Measurements from ENCODE around the gene DPYSL5.

DPYSL5 gene

DNA sequence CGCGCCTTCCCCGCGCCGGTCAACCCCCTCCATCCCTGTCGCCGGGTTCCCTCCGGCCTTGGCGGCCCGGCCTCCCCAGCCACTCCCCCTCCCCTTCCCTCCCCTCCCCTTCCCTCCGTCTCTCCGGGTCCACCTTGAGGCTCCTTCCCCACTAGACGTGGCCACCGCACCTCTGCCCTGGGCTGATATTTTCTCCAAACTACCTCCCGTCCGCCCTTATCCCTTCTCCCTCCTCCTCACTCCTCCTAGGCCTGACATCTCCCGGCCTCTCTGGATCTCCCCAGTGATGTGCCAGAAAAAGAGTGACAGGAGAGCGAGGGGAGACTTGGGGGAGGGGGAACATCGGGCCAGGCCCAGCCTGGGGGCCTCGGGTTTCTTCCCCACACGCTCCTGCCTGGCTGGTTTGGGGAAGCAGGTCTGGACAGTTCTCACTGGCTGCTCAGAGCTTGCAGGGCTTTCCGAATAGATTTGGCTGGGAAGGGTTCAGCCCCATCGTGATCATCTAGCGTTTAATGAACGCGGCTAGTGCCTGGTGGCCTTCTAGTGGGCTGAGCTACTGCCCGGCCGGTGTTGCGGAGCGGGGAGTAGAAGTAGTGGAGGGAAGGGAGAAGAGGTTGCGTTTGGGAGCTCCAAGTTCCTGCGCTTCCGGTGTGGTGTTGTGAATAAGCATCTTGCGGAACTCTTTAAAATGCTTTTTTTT is 123.1 kb downstream of the DPYSL5 start:
- Histone ChIP-seq H3K27ac (ENCODE audit: low read depth, low read length) (no peak overlapping the region), H3K9ac (ENCODE audit: low read depth, low read length) (no peak overlapping the region)

DNA sequence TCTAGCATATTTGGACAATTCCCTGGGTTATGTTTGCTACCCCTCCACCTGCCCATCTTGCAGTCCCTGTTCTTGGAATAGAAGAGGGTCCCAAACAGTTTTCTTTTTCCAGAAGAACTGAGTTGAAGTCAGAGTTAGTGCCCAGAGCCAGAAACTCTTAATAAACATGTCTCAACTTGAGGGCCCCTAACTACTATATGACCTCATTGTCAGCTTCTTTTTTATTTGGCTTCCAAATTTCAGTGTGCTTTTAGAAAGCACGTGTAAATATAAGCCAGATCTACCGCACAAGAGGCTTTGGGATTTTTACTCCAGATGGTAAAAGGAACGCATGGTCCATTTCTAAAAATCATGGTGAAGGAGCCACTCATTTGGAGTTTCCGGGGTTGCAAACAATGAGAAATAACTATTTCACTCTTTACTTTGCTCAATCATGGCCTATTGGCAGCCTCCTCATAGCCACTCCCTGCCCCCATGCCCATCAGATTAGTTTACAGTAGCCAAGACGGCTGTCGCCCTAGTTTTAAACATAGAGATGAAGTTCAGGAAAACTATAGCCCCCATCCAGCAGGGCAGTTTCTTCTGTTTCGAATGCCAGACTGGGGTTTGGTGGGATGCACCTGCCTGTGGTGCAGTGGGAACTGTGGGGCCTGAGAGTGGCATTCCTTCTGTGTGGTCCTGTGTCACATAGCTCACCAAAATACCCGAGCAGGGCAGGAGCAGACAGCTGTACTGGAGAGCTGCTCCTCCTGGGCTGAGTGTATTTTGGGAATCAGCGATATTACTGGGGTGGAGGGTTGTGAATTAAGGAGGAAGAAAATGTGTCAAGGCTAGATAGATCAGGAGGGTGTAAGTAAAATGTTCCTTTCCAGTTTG is 124.2 kb downstream of the DPYSL5 start:
- H3K4me1 ChIP-seq (ENCODE audit: insufficient read depth, low read length) = peaks cover 16% of the 10 kb centered on the region
- H3K9me3 ChIP-seq (ENCODE audit: insufficient read depth, low read depth, low read length) = no peaks in the 10 kb centered on the region
- H3K27me3 ChIP-seq (ENCODE audit: insufficient read depth, low read length) = peaks cover 44% of the 10 kb centered on the region
- 85% methylated on average over 9 of the region's 9 CpGs for WGBS
- no peak overlapping the region for H3K9ac ChIP-seq (ENCODE audit: low read depth, low read length)
- H3K27ac ChIP-seq (ENCODE audit: low read depth, low read length) = no peak overlapping the region
- H3K4me3 ChIP-seq (ENCODE audit: low read length) = peak overlapping the region; percentile 52
- no peaks in the 10 kb centered on the region for H3K36me3 ChIP-seq (ENCODE audit: insufficient read depth, low read length)

More for the DNA sequence above, 123.1 kb downstream of the DPYSL5 start:
- Histone ChIP-seq H3K4me3 (ENCODE audit: low read length) (peak overlapping the region; percentile 52), H3K9me3 (ENCODE audit: insufficient read depth, low read depth, low read length) (no peaks in the 10 kb centered on the region), H3K27me3 (ENCODE audit: insufficient read depth, low read length) (peaks cover 44% of the 10 kb centered on the region), H3K36me3 (ENCODE audit: insufficient read depth, low read length) (no peaks in the 10 kb centered on the region), H3K4me1 (ENCODE audit: insufficient read depth, low read length) (peaks cover 16% of the 10 kb centered on the region)
- 3% methylated on average over 33 of the region's 34 CpGs for WGBS

DNA sequence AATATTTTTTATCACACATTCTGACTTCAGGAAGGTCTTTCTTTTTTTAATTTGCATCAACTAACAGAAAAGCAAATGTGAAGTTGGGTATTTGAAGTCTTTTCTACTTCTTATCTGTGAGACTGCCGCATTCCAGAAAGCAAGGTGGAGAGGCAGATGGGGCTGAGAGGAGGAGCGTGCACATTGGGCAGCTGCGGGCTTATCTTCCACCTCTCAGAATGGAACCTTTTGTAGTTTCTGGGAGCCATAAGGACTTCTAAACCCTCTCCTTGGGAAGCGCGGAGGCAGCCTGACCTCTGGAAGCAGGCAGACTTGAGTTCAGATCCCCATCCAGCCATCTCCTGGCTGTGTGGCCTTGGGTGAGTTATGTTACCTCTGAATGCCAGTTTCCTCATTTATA is 126.4 kb downstream of the DPYSL5 start:
- Histone ChIP-seq H3K4me3 (ENCODE audit: low read length) (no peak overlapping the region), H3K4me1 (ENCODE audit: insufficient read depth, low read length) (peaks cover 16% of the 10 kb centered on the region), H3K9me3 (ENCODE audit: insufficient read depth, low read depth, low read length) (no peaks in the 10 kb centered on the region), H3K27ac (ENCODE audit: low read depth, low read length) (no peak overlapping the region), H3K9ac (ENCODE audit: low read depth, low read length) (no peak overlapping the region), H3K36me3 (ENCODE audit: insufficient read depth, low read length) (no peaks in the 10 kb centered on the region), H3K27me3 (ENCODE audit: insufficient read depth, low read length) (peaks cover 27% of the 10 kb centered on the region)
- 63% methylated on average over 5 of the region's 5 CpGs for WGBS

DNA sequence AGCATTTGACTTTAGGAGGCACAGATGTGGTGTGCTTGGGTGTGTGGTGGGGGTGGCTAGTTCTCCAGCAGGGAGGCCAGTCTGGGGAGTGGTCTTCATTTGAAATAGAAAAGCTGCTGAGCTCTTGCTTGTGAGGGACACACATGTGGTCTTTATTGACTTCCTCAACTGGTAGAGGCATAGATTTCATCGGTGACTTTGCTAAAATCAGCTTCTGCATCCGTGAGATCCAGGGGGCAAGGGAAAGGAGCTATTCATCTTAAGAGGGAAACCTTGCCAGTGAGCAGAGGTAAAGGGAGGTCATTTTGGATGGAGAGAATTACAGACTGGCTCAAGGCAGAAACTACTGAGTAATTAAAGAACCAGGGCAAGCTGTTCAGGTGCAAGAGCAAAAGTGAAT is 127.2 kb downstream of the DPYSL5 start:
- H3K27ac ChIP-seq (ENCODE audit: low read depth, low read length) = no peak overlapping the region
- no peaks in the 10 kb centered on the region for H3K36me3 ChIP-seq (ENCODE audit: insufficient read depth, low read length)
- 17% methylated on average over 2 of the region's 2 CpGs for WGBS
- no peak overlapping the region for H3K9ac ChIP-seq (ENCODE audit: low read depth, low read length)
- peaks cover 16% of the 10 kb centered on the region for H3K4me1 ChIP-seq (ENCODE audit: insufficient read depth, low read length)
- no peak overlapping the region for H3K4me3 ChIP-seq (ENCODE audit: low read length)
- H3K9me3 ChIP-seq (ENCODE audit: insufficient read depth, low read depth, low read length) = no peaks in the 10 kb centered on the region
- H3K27me3 ChIP-seq (ENCODE audit: insufficient read depth, low read length) = peaks cover 24% of the 10 kb centered on the region

DNA sequence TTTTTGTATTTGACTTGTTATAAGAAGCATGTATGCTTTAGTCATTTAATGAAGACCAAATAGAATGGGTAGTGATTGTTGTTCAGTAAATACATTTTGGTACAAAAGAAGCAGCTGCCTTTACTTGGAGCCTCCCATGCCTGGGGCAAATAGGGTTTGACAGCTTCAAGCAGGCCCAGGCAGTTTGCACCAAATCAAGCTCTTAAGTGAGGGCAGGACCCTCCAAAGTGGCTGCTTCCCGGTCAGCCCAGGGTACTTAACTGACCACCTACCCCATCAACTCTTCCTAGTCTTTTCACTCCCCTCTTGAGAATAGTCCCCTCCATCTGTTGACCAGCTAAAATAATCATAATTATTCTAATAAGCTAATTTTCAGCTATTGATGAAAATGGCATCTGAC is 127.7 kb downstream of the DPYSL5 start:
- no peaks in the 10 kb centered on the region for H3K36me3 ChIP-seq (ENCODE audit: insufficient read depth, low read length)
- H3K4me1 ChIP-seq (ENCODE audit: insufficient read depth, low read length) = peaks cover 16% of the 10 kb centered on the region
- no peak overlapping the region for H3K9ac ChIP-seq (ENCODE audit: low read depth, low read length)
- no peak overlapping the region for H3K4me3 ChIP-seq (ENCODE audit: low read length)
- no peak overlapping the region for H3K27ac ChIP-seq (ENCODE audit: low read depth, low read length)
- 66% methylated on average over 1 of the region's 1 CpG for WGBS
- peaks cover 24% of the 10 kb centered on the region for H3K27me3 ChIP-seq (ENCODE audit: insufficient read depth, low read length)
- H3K9me3 ChIP-seq (ENCODE audit: insufficient read depth, low read depth, low read length) = no peaks in the 10 kb centered on the region

DNA sequence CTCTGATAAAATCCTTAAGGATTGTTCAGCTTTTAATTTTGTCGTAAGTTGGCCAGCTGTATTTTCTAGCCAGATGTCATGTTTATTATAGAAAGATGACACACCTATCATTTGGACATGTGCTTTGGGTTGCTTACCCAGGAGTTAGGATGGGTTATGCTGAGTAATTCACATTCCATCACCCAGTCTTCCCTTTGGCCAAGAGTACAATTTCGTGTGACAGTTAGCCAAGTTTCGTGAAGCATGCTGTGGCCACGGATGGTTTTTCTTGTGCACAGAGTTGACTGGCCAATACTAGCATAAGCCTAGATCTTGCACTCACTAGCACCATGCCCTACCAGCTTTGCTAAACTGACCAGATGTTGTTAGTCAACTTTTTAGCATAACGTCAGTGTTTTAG is 128.3 kb downstream of the DPYSL5 start:
- H3K27ac ChIP-seq (ENCODE audit: low read depth, low read length) = no peak overlapping the region
- WGBS = 94% methylated on average over 5 of the region's 5 CpGs
- no peaks in the 10 kb centered on the region for H3K9me3 ChIP-seq (ENCODE audit: insufficient read depth, low read depth, low read length)
- H3K4me1 ChIP-seq (ENCODE audit: insufficient read depth, low read length) = peaks cover 16% of the 10 kb centered on the region
- H3K4me3 ChIP-seq (ENCODE audit: low read length) = no peak overlapping the region
- H3K27me3 ChIP-seq (ENCODE audit: insufficient read depth, low read length) = peaks cover 20% of the 10 kb centered on the region
- no peak overlapping the region for H3K9ac ChIP-seq (ENCODE audit: low read depth, low read length)
- H3K36me3 ChIP-seq (ENCODE audit: insufficient read depth, low read length) = no peaks in the 10 kb centered on the region

DNA sequence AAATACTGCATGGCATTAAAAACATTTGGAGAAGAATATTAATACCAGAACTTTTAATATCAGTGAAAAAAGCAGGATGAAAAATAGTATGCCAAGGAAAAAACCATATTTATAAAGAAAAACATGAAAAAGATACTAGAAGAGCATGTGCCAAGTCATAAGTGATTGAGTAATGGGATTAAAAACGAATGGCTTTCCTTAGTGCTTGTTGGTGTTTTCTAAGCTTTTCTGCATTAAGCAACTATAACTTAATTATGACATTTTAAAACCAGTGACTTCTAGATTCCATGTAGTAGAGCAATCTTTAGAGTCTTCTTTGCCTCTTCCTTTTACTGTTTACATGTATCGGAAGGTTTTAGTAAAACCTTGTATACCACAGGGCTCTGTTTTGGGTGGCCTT is 129.1 kb downstream of the DPYSL5 start:
- no peaks in the 10 kb centered on the region for H3K9me3 ChIP-seq (ENCODE audit: insufficient read depth, low read depth, low read length)
- peaks cover 13% of the 10 kb centered on the region for H3K27me3 ChIP-seq (ENCODE audit: insufficient read depth, low read length)
- H3K9ac ChIP-seq (ENCODE audit: low read depth, low read length) = no peak overlapping the region
- H3K4me1 ChIP-seq (ENCODE audit: insufficient read depth, low read length) = peaks cover 11% of the 10 kb centered on the region
- no peak overlapping the region for H3K27ac ChIP-seq (ENCODE audit: low read depth, low read length)
- H3K4me3 ChIP-seq (ENCODE audit: low read length) = no peak overlapping the region
- 94% methylated on average over 2 of the region's 2 CpGs for WGBS
- no peaks in the 10 kb centered on the region for H3K36me3 ChIP-seq (ENCODE audit: insufficient read depth, low read length)

DNA sequence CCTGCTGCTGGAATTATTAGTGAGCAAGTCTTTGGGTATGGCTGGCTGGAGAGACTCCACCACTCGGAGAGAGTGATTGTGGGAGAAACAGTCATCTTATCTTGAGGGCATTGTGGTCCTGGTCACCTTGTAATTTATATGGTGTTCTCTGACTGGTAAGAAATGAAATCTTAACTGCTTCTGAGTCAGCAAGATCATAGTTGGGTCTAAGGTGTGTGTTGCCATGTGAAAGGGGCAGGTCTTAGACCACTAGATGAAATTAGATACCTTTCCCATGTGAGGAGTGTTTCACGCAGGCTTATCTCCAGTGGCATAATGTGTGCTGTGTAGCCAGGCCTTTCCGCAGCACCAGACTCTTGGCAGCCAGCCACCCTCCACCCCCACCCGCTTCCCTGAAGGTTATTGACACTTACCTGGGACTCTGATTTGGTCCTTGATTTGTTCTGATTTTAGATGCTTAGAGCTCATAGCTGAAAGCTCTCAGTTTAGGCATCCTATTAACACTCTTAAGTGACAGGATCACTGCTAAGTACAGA is 130.2 kb downstream of the DPYSL5 start:
- H3K27ac ChIP-seq (ENCODE audit: low read depth, low read length) = no peak overlapping the region
- WGBS = 91% methylated on average over 4 of the region's 4 CpGs
- no peak overlapping the region for H3K4me3 ChIP-seq (ENCODE audit: low read length)
- no peaks in the 10 kb centered on the region for H3K36me3 ChIP-seq (ENCODE audit: insufficient read depth, low read length)
- H3K9ac ChIP-seq (ENCODE audit: low read depth, low read length) = no peak overlapping the region
- peaks cover 11% of the 10 kb centered on the region for H3K4me1 ChIP-seq (ENCODE audit: insufficient read depth, low read length)
- H3K9me3 ChIP-seq (ENCODE audit: insufficient read depth, low read depth, low read length) = no peaks in the 10 kb centered on the region
- H3K27me3 ChIP-seq (ENCODE audit: insufficient read depth, low read length) = peaks cover 2% of the 10 kb centered on the region; the same call in 1 of the 2 replicates

DNA sequence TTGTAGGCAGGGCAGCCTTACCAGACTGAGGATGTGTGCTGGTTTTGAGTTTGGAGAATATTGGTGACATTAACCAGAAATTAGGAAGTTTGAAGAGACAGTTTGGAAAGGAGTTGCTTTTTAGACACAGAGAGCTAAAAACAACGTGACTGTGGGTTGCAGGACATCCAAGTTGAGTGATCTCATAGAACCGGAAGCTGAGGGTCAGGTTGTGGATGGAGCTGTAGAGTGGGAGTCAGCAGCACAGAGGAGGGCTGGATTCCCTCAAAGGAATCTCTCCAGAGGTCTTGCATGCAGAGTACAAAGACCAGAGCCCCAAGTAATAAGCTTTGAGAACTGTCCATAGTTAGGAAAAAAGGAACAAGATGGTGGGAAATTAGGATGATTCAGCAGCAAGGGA is 131.8 kb downstream of the DPYSL5 start:
- H3K4me3 ChIP-seq (ENCODE audit: low read length) = no peak overlapping the region
- H3K27ac ChIP-seq (ENCODE audit: low read depth, low read length) = no peak overlapping the region
- H3K9ac ChIP-seq (ENCODE audit: low read depth, low read length) = no peak overlapping the region
- peaks cover 9% of the 10 kb centered on the region for H3K4me1 ChIP-seq (ENCODE audit: insufficient read depth, low read length)
- WGBS = 94% methylated on average over 2 of the region's 2 CpGs
- no peaks in the 10 kb centered on the region for H3K27me3 ChIP-seq (ENCODE audit: insufficient read depth, low read length)
- H3K9me3 ChIP-seq (ENCODE audit: insufficient read depth, low read depth, low read length) = no peaks in the 10 kb centered on the region
- no peaks in the 10 kb centered on the region for H3K36me3 ChIP-seq (ENCODE audit: insufficient read depth, low read length)

DNA sequence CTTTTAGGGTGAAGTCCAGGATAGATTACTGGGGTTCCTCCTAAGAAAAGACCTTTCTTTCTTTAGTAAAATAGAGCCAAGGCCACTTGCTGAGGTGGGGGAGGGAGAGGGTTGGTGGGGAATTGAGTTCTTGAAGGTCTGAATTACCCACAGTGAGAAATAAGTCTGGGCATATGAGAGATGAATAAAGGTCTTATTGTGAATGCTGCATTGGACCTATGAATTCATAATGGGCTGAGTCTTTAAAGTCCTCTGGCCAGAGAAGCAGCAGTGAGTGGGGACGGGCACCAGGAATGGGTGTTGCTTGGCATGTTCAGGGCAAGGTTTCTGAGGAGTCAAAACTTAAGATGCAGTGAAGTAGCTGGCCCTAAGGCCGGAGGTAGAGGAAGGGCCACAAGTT is 133.0 kb downstream of the DPYSL5 start:
- Histone ChIP-seq H3K36me3 (ENCODE audit: insufficient read depth, low read length) (no peaks in the 10 kb centered on the region), H3K9me3 (ENCODE audit: insufficient read depth, low read depth, low read length) (no peaks in the 10 kb centered on the region), H3K4me3 (ENCODE audit: low read length) (no peak overlapping the region), H3K9ac (ENCODE audit: low read depth, low read length) (no peak overlapping the region), H3K27me3 (ENCODE audit: insufficient read depth, low read length) (no peaks in the 10 kb centered on the region), H3K27ac (ENCODE audit: low read depth, low read length) (no peak overlapping the region), H3K4me1 (ENCODE audit: insufficient read depth, low read length) (no peaks in the 10 kb centered on the region)
- 85% methylated on average over 2 of the region's 2 CpGs for WGBS

DNA sequence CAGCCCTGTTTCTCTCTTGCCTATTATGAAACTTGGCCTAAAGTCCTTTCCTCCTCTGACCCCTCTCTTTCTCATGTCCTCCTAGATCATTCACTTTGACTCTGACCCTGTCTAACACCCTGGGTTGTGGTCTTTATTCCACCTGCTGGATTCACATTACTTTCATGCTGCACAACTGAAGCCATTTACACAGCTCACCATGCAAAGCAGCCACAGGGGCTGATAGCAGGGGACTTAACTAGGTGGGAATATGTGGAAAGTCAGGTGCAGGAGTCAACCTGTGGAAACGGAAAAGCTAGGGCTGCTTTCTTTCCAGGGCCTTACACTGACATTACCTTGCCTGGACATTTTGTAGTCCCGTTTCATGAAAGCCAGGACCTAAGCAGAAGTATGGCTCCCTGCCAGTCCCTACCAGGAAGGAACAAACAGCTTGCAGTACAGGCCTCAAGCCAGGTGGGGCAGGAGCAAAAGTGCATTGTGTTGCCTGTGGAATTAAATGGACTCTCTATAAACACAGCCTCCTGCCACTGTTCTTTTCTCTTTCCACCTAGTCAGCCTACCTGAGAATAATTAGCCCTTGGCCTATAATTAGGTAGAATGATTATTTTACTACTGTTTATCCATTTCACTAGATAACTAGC is 134.3 kb downstream of the DPYSL5 start:
- Histone ChIP-seq H3K9ac (ENCODE audit: low read depth, low read length) (no peak overlapping the region), H3K4me3 (ENCODE audit: low read length) (no peak overlapping the region), H3K9me3 (ENCODE audit: insufficient read depth, low read depth, low read length) (no peaks in the 10 kb centered on the region), H3K36me3 (ENCODE audit: insufficient read depth, low read length) (no peaks in the 10 kb centered on the region), H3K27ac (ENCODE audit: low read depth, low read length) (no peak overlapping the region), H3K4me1 (ENCODE audit: insufficient read depth, low read length) (no peaks in the 10 kb centered on the region), H3K27me3 (ENCODE audit: insufficient read depth, low read length) (no peaks in the 10 kb centered on the region)
- 83% methylated on average over 2 of the region's 2 CpGs for WGBS
